Neural progenitor cell (in vitro differentiated cells): Measurements from ENCODE around the gene MEP1B. TPM values are rescaled to one million over a fixed set of nuclear protein-coding genes. Genes with fewer than 3 reads are reported as not detected.
"Not testable (repeated sequence)": the region's sequence is repeated elsewhere in the genome, so short reads cannot be mapped to it uniquely, and the experiment has no call there.

Experiments
- DNase-seq: peaks from one replicate; pipeline ENCODE4 v3.0.0-alpha.2; 2016; ENCODE audit warnings: low spot score
- H2AFZ ChIP-seq: fragments of 200-600 bp; sonication (generic); replicated peaks from 2 replicates; pipeline ENCODE4 v1.6.1; 2016; ENCODE audit warnings: antibody characterized with exemption
- H3F3A ChIP-seq: fragments of 200-600 bp; sonication (generic); 2 replicates; pipeline ENCODE4 v1.6.1; 2016; ENCODE audit warnings: antibody characterized with exemption, low read depth
- H3K27ac ChIP-seq: fragments of 200-600 bp; sonication (generic); 2 replicates; pipeline ENCODE4 v1.5.1; 2016; ENCODE audit warnings: mild to moderate bottlenecking
- H3K27me3 ChIP-seq: fragments of 200-600 bp; sonication (generic); 2 replicates; pipeline ENCODE4 v1.6.1; 2016; ENCODE audit warnings: mild to moderate bottlenecking, moderate library complexity
- H3K36me3 ChIP-seq: fragments of 200-600 bp; sonication (generic); 2 replicates; pipeline ENCODE4 v1.5.1; 2016
- H3K4me1 ChIP-seq: fragments of 200-600 bp; sonication (generic); 2 replicates; pipeline ENCODE4 v1.6.1; 2016; ENCODE audit warnings: mixed run types
- H3K4me2 ChIP-seq: fragments of 200-600 bp; sonication (generic); 2 replicates; pipeline ENCODE4 v1.6.1; 2016
- H3K4me3 ChIP-seq: fragments of 200-600 bp; sonication (generic); 2 replicates; pipeline ENCODE4 v1.5.1; 2016
- H3K79me2 ChIP-seq: fragments of 200-600 bp; sonication (generic); 2 replicates; pipeline ENCODE4 v1.6.1; 2016; ENCODE audit warnings: low read depth
- H3K9ac ChIP-seq: fragments of 200-600 bp; sonication (generic); 2 replicates; pipeline ENCODE4 v1.6.1; 2016
- H3K9me3 ChIP-seq: fragments of 200-600 bp; sonication (generic); 2 replicates; pipeline ENCODE4 v1.5.1; 2016; ENCODE audit warnings: low read depth
- H4K20me1 ChIP-seq: fragments of 200-600 bp; sonication (generic); 2 replicates; pipeline ENCODE4 v1.6.1; 2016; ENCODE audit warnings: low read depth
- H3K27ac Mint-ChIP-seq: 3 replicates; pipeline ENCODE4 v1.8.0; 2021; ENCODE audit warnings: mixed read lengths
- H3K27me3 Mint-ChIP-seq: 2 replicates; pipeline ENCODE4 v1.8.0; 2022; ENCODE audit warnings: low read depth, mild to moderate bottlenecking, inconsistent platforms, moderate library complexity, mixed read lengths; ENCODE audit not compliant: insufficient read depth
- H3K36me3 Mint-ChIP-seq: 3 replicates; pipeline ENCODE4 v1.8.0; 2021; ENCODE audit warnings: mixed read lengths
- H3K4me1 Mint-ChIP-seq: 3 replicates; pipeline ENCODE4 v1.8.0; 2021; ENCODE audit warnings: mixed read lengths
- H3K4me3 Mint-ChIP-seq: 3 replicates; pipeline ENCODE4 v1.8.0; 2021; ENCODE audit warnings: mild to moderate bottlenecking, moderate library complexity, mixed read lengths
- H3K9me3 Mint-ChIP-seq: 3 replicates; pipeline ENCODE4 v1.8.0; 2020; ENCODE audit warnings: mixed read lengths
- EZH2 ChIP-seq: fragments of 200-600 bp; sonication (generic); IDR thresholded peaks from 2 replicates; pipeline ENCODE4 v1.6.1; 2017; ENCODE audit warnings: antibody characterized with exemption, mild to moderate bottlenecking, moderate library complexity
- EZH2phosphoT487 ChIP-seq: fragments of 200-600 bp; sonication (generic); IDR thresholded peaks from 2 replicates; pipeline ENCODE4 v1.6.1; 2017; ENCODE audit warnings: antibody characterized with exemption
- total RNA-seq: library from RNA; depleted of rRNA; stranded (reverse); fragments of >200 nt; gene quantifications from 2 replicates; pipeline ENCODE4 v1.2.3, GENCODE V29; 2015; ENCODE audit warnings: low replicate concordance
- TF ChIP-seq, protein P1 (sequence below): fragments of 200-600 bp; sonication (generic); IDR thresholded peaks from 2 replicates; pipeline ENCODE4 v1.5.1; 2017; ENCODE audit warnings: antibody characterized with exemption, mild to moderate bottlenecking

The MEP1B gene
- total RNA-seq, 1 donor from 2014 or later, result not detected

- Histone ChIP-seq H3K4me2 (no peak overlapping the region), H3K9me3 (no peaks in the 10 kb centered on the region), H3K36me3 (no peaks in the 10 kb centered on the region), H3K79me2 (no peaks in the 10 kb centered on the region), H4K20me1 (no peaks in the 10 kb centered on the region), H3K9ac (no peak overlapping the region), H2AFZ (no peak overlapping the region), H3F3A (no peaks in the 10 kb centered on the region), H3K27me3 (peaks cover 6% of the 10 kb centered on the region), H3K4me1 (no peaks in the 10 kb centered on the region), H3K4me3 (no peak overlapping the region), H3K27ac (no peak overlapping the region)
- peaks cover 7% of the 10 kb centered on the region for H3K4me1 Mint-ChIP-seq
- no peaks in the 10 kb centered on the region for H3K27me3 Mint-ChIP-seq
- no peaks in the 10 kb centered on the region for H3K9me3 Mint-ChIP-seq
- H3K36me3 Mint-ChIP-seq, result no peaks in the 10 kb centered on the region
- no peak for DNase-seq
- no peak overlapping the region for H3K27ac Mint-ChIP-seq
- H3K4me3 Mint-ChIP-seq, result no peak overlapping the region
- TF ChIP-seq EZH2phosphoT487, result no peak
- TF ChIP-seq, protein P1, sequence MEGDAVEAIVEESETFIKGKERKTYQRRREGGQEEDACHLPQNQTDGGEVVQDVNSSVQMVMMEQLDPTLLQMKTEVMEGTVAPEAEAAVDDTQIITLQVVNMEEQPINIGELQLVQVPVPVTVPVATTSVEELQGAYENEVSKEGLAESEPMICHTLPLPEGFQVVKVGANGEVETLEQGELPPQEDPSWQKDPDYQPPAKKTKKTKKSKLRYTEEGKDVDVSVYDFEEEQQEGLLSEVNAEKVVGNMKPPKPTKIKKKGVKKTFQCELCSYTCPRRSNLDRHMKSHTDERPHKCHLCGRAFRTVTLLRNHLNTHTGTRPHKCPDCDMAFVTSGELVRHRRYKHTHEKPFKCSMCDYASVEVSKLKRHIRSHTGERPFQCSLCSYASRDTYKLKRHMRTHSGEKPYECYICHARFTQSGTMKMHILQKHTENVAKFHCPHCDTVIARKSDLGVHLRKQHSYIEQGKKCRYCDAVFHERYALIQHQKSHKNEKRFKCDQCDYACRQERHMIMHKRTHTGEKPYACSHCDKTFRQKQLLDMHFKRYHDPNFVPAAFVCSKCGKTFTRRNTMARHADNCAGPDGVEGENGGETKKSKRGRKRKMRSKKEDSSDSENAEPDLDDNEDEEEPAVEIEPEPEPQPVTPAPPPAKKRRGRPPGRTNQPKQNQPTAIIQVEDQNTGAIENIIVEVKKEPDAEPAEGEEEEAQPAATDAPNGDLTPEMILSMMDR, result no peak
- TF ChIP-seq EZH2, result no peak
Measured at GRCh38 chr18:32156855-32157254, 33.0 kb upstream of the MEP1B start.

DNA sequence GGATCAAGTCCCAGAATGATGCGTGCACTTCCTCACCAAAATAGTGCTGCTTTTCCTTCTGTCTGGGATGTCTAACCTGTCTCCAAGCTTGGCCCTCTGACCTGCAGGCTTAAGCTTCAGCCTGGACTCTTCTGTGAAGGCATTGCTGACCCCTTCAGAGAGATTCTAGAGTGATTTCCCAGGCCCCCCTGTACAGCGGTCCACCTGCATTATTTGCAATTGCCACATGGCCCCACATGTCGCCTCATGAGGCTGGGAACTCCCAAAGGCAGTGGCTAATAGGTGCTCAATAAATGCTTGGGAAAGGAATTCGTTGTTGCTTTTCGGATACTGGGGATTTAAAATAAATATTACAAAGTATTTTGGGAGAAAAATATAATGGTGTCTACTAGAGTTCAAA is 32.3 kb upstream of the MEP1B start:
- Histone ChIP-seq H3K4me1 (no peaks in the 10 kb centered on the region), H3K79me2 (no peaks in the 10 kb centered on the region), H3F3A (no peaks in the 10 kb centered on the region), H3K27ac (no peak overlapping the region), H3K4me3 (no peak overlapping the region), H3K4me2 (no peak overlapping the region), H3K36me3 (no peaks in the 10 kb centered on the region), H3K27me3 (peaks cover 6% of the 10 kb centered on the region), H3K9me3 (no peaks in the 10 kb centered on the region), H4K20me1 (no peaks in the 10 kb centered on the region), H3K9ac (no peak overlapping the region), H2AFZ (no peak overlapping the region)
- Mint-ChIP-seq H3K4me1 (peaks cover 7% of the 10 kb centered on the region), H3K4me3 (no peak overlapping the region), H3K36me3 (no peaks in the 10 kb centered on the region), H3K27ac (no peak overlapping the region), H3K9me3 (no peaks in the 10 kb centered on the region), H3K27me3 (no peaks in the 10 kb centered on the region)
- TF ChIP-seq, protein P1, result no peak
- TF ChIP-seq EZH2 (no peak), EZH2phosphoT487 (no peak)
- no peak for DNase-seq

GRCh38 chr18:32158108-32158624 is 31.7 kb upstream of the MEP1B start:
- Histone ChIP-seq H3K9me3 (no peaks in the 10 kb centered on the region), H3K4me3 (peak overlapping the region; percentile 20), H3K4me1 (no peaks in the 10 kb centered on the region), H3K9ac (no peak overlapping the region), H2AFZ (peak overlapping the region; percentile 3), H3F3A (no peaks in the 10 kb centered on the region), H3K36me3 (no peaks in the 10 kb centered on the region), H3K27me3 (peaks cover 6% of the 10 kb centered on the region), H3K79me2 (no peaks in the 10 kb centered on the region), H3K27ac (no peak overlapping the region), H4K20me1 (no peaks in the 10 kb centered on the region), H3K4me2 (peak overlapping the region; percentile 43)
- H3K36me3 Mint-ChIP-seq, result no peaks in the 10 kb centered on the region
- H3K4me1 Mint-ChIP-seq, result peaks cover 7% of the 10 kb centered on the region
- H3K4me3 Mint-ChIP-seq, result peak overlapping the region; percentile 42
- no peaks in the 10 kb centered on the region for H3K9me3 Mint-ChIP-seq
- H3K27ac Mint-ChIP-seq, result no peak overlapping the region
- H3K27me3 Mint-ChIP-seq, result no peaks in the 10 kb centered on the region
- TF ChIP-seq EZH2 (no peak), EZH2phosphoT487 (no peak)
- TF ChIP-seq, protein P1, result peak; percentile 86
- peak; percentile 95 for DNase-seq

DNA sequence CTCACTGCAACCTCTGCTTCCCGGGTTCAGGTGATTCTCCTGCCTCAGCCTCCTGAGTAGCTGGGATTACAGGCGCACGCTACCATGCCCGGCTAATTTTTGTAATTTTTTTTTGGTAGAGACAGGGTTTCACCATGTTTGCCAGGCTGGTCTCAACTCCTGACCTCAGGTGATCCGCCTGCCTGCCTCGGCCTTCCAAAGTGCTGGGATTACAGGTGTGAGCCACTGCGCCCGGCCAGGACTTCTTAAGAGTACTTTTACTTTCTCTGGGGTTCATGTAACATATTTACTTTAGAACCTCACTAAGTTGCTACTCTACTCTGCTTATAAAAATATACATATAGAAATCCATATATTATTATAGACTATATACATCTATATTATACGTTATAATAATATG is 31.2 kb upstream of the MEP1B start:
- not testable (repeated sequence) for H3K4me3 ChIP-seq

More for the DNA sequence above, 31.2 kb upstream of the MEP1B start:
- not testable (repeated sequence) for H3K79me2 ChIP-seq, H3K4me1 Mint-ChIP-seq, H3K36me3 Mint-ChIP-seq, H3F3A ChIP-seq, DNase-seq, H3K9me3 ChIP-seq, H3K4me1 ChIP-seq, H4K20me1 ChIP-seq, H3K27me3 ChIP-seq, H3K27me3 Mint-ChIP-seq, H3K4me3 Mint-ChIP-seq, H3K9me3 Mint-ChIP-seq, H3K9ac ChIP-seq, H3K36me3 ChIP-seq, H3K27ac ChIP-seq, H3K27ac Mint-ChIP-seq
- Histone ChIP-seq H2AFZ (peak overlapping the region; percentile 3), H3K4me2 (peak overlapping the region; percentile 43)
